ENCODE results near the gene PREP. TPM values are rescaled to one million over a fixed set of nuclear protein-coding genes. Genes with fewer than 3 reads are reported as not detected.

Gene PREP
- total RNA-seq, 1 donor from 2014 or later = 42.9 TPM

DNA sequence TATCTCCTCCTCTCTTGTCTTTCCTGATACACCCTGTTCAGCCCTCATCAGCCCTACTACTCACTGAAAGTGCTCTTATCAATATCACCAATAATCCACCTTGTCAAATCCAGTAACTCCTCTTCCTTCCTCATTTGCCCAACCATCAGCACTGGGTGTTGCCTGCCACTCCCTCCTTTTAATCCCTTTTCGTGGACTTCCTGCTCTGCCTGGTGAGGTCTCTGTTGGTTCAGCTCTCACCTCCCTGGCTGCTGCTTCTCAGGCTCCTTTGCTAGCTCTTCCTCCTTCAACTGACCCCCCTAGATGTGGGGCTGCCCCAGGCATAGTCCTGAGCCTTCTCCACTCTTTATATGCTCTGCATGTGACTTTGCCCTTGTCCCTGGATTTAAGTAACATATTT, 92.5 kb downstream of the PREP start:
- Mint-ChIP-seq H3K9me3 (no peaks in the 10 kb centered on the region), H3K4me1 (no peaks in the 10 kb centered on the region)
- no peak for DNase-seq (ENCODE audit: low read depth, low spot score)

DNA sequence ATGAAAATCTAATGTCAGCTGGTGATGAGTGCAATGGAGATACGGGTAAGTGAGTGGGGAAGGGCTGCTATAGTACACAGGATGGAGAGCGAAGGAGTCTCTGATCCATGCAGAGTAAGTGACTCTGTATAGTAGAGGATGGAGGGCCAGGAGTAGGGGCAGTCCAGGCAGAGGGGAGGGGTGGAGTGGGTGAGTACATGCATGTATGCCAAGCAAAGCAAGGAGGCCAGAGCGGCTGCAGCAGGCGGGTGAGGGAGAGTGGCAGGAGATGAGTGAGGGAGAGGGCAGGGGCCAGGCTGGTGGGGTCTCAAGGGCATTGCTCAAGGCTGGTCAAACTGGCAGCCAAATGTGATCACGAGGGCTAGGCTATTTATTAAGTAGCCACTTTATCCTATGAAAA, 94.0 kb downstream of the PREP start:
- Mint-ChIP-seq H3K27me3 (ENCODE audit: low read depth) (no peaks in the 10 kb centered on the region), H3K36me3 (ENCODE audit: low read depth) (peaks cover 5% of the 10 kb centered on the region), H3K9me3 (no peaks in the 10 kb centered on the region), H3K4me3 (no peak overlapping the region), H3K4me1 (no peaks in the 10 kb centered on the region), H3K27ac (ENCODE audit: unreplicated experiment) (no peak overlapping the region)
- DNase-seq (ENCODE audit: low read depth, low spot score) = no peak
- TF ChIP-seq, protein P1, sequence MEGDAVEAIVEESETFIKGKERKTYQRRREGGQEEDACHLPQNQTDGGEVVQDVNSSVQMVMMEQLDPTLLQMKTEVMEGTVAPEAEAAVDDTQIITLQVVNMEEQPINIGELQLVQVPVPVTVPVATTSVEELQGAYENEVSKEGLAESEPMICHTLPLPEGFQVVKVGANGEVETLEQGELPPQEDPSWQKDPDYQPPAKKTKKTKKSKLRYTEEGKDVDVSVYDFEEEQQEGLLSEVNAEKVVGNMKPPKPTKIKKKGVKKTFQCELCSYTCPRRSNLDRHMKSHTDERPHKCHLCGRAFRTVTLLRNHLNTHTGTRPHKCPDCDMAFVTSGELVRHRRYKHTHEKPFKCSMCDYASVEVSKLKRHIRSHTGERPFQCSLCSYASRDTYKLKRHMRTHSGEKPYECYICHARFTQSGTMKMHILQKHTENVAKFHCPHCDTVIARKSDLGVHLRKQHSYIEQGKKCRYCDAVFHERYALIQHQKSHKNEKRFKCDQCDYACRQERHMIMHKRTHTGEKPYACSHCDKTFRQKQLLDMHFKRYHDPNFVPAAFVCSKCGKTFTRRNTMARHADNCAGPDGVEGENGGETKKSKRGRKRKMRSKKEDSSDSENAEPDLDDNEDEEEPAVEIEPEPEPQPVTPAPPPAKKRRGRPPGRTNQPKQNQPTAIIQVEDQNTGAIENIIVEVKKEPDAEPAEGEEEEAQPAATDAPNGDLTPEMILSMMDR (conservative IDR thresholded peaks at IDR 0.05) = no peak

More for the DNA sequence above, 92.5 kb downstream of the PREP start:
- TF ChIP-seq, protein P1 (conservative IDR thresholded peaks at IDR 0.05) = no peak
- Mint-ChIP-seq H3K4me3 (no peak overlapping the region), H3K27me3 (ENCODE audit: low read depth) (no peaks in the 10 kb centered on the region), H3K27ac (ENCODE audit: unreplicated experiment) (no peak overlapping the region), H3K36me3 (ENCODE audit: low read depth) (peaks cover 8% of the 10 kb centered on the region)

DNA sequence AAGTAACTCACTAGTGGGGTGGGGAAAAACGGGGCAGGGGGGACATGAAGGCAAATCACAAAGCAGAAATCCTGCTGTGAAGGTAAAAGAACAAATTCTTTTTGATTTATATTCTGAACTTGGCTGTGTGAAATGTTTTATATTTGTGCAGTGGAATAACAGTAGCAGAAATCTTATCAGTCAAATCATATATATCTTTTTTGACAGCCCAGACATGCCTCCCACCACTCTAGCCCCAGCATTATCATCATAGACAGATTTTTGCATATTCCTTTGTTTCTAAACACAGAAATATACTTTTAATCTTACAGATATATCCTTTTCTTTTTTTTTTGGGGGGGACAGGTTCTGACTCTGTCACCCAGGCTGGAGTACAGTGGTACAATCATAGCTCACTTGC, 97.4 kb downstream of the PREP start:
- no peak for DNase-seq (ENCODE audit: low read depth, low spot score)
- Mint-ChIP-seq H3K27ac (ENCODE audit: unreplicated experiment) (no peak overlapping the region), H3K9me3 (no peaks in the 10 kb centered on the region), H3K27me3 (ENCODE audit: low read depth) (no peaks in the 10 kb centered on the region), H3K4me1 (no peaks in the 10 kb centered on the region), H3K4me3 (no peak overlapping the region), H3K36me3 (ENCODE audit: low read depth) (peaks cover 10% of the 10 kb centered on the region)
- TF ChIP-seq, protein P1 (conservative IDR thresholded peaks at IDR 0.05) = no peak

DNA sequence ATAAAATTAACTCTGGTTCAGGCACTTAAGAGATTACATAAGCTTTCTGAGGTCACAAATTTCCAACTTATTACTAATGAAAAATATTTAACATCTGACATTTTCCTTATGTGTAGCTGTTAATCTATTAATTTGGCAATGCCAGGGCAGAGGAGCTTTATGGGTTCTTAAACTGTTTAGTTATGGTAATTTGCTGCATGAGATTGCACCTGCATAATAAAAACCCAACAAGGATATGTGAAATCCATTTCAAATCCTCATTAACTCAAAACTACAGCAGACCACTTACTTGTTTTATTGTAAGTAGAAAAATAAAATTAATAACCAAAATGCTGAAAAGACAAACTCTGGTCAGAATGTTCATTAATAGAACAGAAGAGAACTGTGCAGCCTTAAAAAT, 98.1 kb downstream of the PREP start:
- H3K4me3 Mint-ChIP-seq = no peak overlapping the region
- no peaks in the 10 kb centered on the region for H3K4me1 Mint-ChIP-seq
- peaks cover 10% of the 10 kb centered on the region for H3K36me3 Mint-ChIP-seq (ENCODE audit: low read depth)
- DNase-seq (ENCODE audit: low read depth, low spot score) = no peak
- no peak overlapping the region for H3K27ac Mint-ChIP-seq (ENCODE audit: unreplicated experiment)
- no peaks in the 10 kb centered on the region for H3K9me3 Mint-ChIP-seq
- TF ChIP-seq, protein P1 (conservative IDR thresholded peaks at IDR 0.05) = no peak
- H3K27me3 Mint-ChIP-seq (ENCODE audit: low read depth) = no peaks in the 10 kb centered on the region

DNA sequence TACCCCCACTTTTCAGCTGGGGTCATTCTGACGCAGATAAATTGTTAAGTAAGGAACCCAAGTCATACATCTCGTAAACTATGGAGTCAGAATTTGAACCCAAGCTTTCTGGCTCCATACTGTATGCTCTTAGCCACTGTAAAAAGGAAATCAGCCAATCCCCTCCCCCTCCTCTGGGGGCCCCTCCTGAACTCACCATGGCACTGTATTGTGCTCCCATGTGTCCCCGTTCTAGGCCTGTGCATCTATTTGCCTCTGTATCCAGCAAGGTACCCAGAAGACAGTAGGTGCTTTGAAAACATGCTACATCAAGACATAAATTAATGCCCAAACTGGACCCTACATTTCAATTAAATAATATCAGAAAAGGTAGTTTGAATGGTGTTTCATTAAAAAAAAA, 98.5 kb downstream of the PREP start:
- Mint-ChIP-seq H3K27me3 (ENCODE audit: low read depth) (no peaks in the 10 kb centered on the region), H3K36me3 (ENCODE audit: low read depth) (peaks cover 10% of the 10 kb centered on the region)

More for the DNA sequence above, 98.5 kb downstream of the PREP start:
- Mint-ChIP-seq H3K4me1 (no peaks in the 10 kb centered on the region), H3K9me3 (no peaks in the 10 kb centered on the region), H3K4me3 (no peak overlapping the region), H3K27ac (ENCODE audit: unreplicated experiment) (no peak overlapping the region)
- DNase-seq (ENCODE audit: low read depth, low spot score) = no peak
- TF ChIP-seq, protein P1 (conservative IDR thresholded peaks at IDR 0.05) = no peak

Data from neural crest cell (in vitro differentiated cells).